Occipital lobe (tissue), 2 donors: ENCODE data around the gene OR5D13. TPM values are rescaled to one million over a fixed set of nuclear protein-coding genes. Genes with fewer than 3 reads are reported as not detected.

Source experiments
- DNase-seq: peaks from one replicate; lab custom pipeline; 2025; lab: John Stamatoyannopoulos, UW
- total RNA-seq: library from RNA; depleted of rRNA; stranded (reverse); fragments of >200 nt; gene quantifications from one replicate; pipeline ENCODE4 v1.2.3, GENCODE V29; 2014

The OR5D13 gene, protein sequence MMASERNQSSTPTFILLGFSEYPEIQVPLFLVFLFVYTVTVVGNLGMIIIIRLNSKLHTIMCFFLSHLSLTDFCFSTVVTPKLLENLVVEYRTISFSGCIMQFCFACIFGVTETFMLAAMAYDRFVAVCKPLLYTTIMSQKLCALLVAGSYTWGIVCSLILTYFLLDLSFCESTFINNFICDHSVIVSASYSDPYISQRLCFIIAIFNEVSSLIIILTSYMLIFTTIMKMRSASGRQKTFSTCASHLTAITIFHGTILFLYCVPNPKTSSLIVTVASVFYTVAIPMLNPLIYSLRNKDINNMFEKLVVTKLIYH
- total RNA-seq = not detected

GRCh38 chr11:55773138-55773537 is at the start of gene OR5D13:
Gene OR5D13, plus strand, starts transcription at chr11:55773438. Its CDS starts 0 bp downstream, at chr11:55773438.
- no peak for DNase-seq

GRCh38 chr11:55726715-55727324 is 46.4 kb upstream of the OR5D13 start:
- DNase-seq = no peak

GRCh38 chr11:55732936-55733335 is 40.3 kb upstream of the OR5D13 start:
- no peak for DNase-seq

GRCh38 chr11:55791606-55792005 is 18.4 kb downstream of the OR5D13 start:
- DNase-seq = no peak

DNA sequence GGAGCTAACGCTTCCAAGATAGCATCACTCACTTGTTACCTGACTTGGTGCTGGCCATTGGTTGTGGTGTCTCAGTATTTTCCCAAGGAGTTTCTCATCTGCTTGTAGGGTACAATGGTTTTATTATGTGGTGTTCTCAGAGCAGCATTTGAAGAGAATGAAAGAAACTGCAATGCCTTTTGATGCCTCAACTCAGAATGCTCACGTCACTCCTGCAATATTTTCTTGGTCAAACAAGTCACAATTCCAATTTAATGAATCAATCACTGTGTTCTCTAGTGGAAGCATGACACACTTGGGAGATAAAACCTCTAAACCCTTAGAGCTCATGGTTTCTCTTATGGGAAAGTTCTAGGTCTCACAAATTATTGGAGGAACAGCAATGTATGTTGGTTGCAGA is 20.1 kb downstream of the OR5D13 start:
- no peak for DNase-seq

DNA sequence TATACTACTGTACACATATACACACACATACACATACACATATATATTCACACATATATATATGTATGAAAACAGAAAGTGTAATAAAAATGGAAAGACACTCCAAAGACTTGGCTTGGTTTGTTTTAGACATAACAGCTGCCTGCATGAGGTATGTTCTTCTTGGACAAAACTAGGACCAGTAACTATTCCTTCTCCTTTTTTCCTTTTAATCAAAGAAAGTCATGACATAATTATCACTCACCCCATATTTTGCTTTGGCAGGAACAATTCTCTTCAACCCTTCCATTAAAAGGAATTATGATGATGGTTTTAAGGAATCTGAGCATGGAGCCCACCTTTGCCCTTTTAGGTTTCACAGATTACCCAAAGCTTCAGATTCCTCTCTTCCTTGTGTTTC is 22.0 kb downstream of the OR5D13 start, which contains the start of gene OR5D14:
OR5D14 (plus strand) TSS at position 301 of the 400 bp plus-strand sequence; CDS start at position 301, 0 bp downstream.
- no peak for DNase-seq

GRCh38 chr11:55806248-55806647 is 33.0 kb downstream of the OR5D13 start:
- DNase-seq = no peak

- no peak for DNase-seq
Observed at GRCh38 chr11:55811067-55811466, 37.8 kb downstream of the OR5D13 start, which contains the start of gene OR5L1. Gene OR5L1, plus strand, starts transcription at chr11:55811367. Its CDS starts 100 bp downstream, at chr11:55811467.

DNA sequence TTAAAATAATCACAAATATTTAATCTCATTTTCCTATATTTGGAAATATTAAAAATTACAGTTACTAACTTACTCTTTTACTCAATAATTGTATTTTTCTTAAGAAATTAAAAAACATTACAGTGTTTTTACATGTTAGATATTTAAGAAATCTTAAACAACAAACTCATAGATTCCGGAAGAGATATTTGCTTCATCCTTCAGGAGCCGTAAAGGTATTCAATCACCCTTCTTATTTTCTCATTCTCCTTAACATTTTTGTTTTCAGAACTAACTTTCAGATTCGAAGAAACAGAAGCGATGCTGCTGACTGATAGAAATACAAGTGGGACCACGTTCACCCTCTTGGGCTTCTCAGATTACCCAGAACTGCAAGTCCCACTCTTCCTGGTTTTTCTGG is 46.1 kb downstream of the OR5D13 start, which contains the start of gene OR5D18:
OR5D18 (plus strand) TSS at position 301 of the 400 bp plus-strand sequence; CDS start at position 301, 0 bp downstream.
- no peak for DNase-seq

Other genes starting within 250 kb of the OR5D13 start
- gene OR4C15, start 219.0 kb upstream of the OR5D13 start, total RNA-seq = not detected
- not detected for gene OR4C16, start 201.3 kb upstream of the OR5D13 start, total RNA-seq
- not detected for gene OR4C11, start 165.8 kb upstream of the OR5D13 start, total RNA-seq
- gene OR4P4, start 138.3 kb upstream of the OR5D13 start, total RNA-seq = not detected
- gene OR4S2, start 125.1 kb upstream of the OR5D13 start, total RNA-seq = not detected
- not detected for gene OR4C6, start 111.2 kb upstream of the OR5D13 start, total RNA-seq
- not detected for gene OR5D14, start 22.1 kb downstream of the OR5D13 start, total RNA-seq
- not detected for gene OR5L1, start 37.9 kb downstream of the OR5D13 start, total RNA-seq
- not detected for gene OR5D18, start 46.2 kb downstream of the OR5D13 start, total RNA-seq
- gene OR5L2, start 53.8 kb downstream of the OR5D13 start, total RNA-seq = not detected
- not detected for gene OR5D16, start 65.3 kb downstream of the OR5D13 start, total RNA-seq
- gene TRIM51, start 109.9 kb downstream of the OR5D13 start, total RNA-seq = not detected
- gene OR5W2, start 141.1 kb downstream of the OR5D13 start, total RNA-seq = not detected
- not detected for gene OR5I1, start 163.0 kb downstream of the OR5D13 start, total RNA-seq
- not detected for gene OR10AG1, start 196.5 kb downstream of the OR5D13 start, total RNA-seq
- gene OR5F1, start 221.2 kb downstream of the OR5D13 start, total RNA-seq = not detected